Small intestine (tissue), 7 donors: Measurements from ENCODE around the gene CCSER1. TPM values are rescaled to one million over a fixed set of nuclear protein-coding genes. Genes with fewer than 3 reads are reported as not detected.
A peak's percentile ranks its signal among the peaks of the same experiment; 100 is the strongest.

Source experiments
- DNase-seq, 2 donors: peaks; one replicate each; pipeline versions ENCODE4 v3.0.0 to v3.0.0-alpha.2; 2013
- FAIRE-seq: peaks from 2 replicates; lab custom pipeline; 2012; peaks lifted over from hg19 to GRCh38; lab: Jason Lieb, UNC
- H3K27ac ChIP-seq, 3 donors: one replicate each; pipeline ENCODE4 v1.5.1; 2013; ENCODE audit warnings: low read length in 2 of 3, mild to moderate bottlenecking in 2 of 3, control low read depth in 1 of 3, inconsistent platforms in 1 of 3, low read depth in 1 of 3, moderate library complexity in 1 of 3
- H3K27me3 ChIP-seq, 3 donors: one replicate each; pipeline ENCODE4 v1.6.1; 2013; ENCODE audit warnings: low read length in 3 of 3, inconsistent platforms in 1 of 3; ENCODE audit not compliant: control insufficient read depth in 3 of 3, insufficient read depth in 3 of 3
- H3K36me3 ChIP-seq, 3 donors: one replicate each; pipeline ENCODE4 v1.6.1; 2013; ENCODE audit warnings: low read length in 3 of 3, inconsistent platforms in 1 of 3, low read depth in 1 of 3, mild to moderate bottlenecking in 1 of 3, moderate library complexity in 1 of 3; ENCODE audit not compliant: control insufficient read depth in 3 of 3, insufficient read depth in 2 of 3
- H3K4me1 ChIP-seq, 3 donors: one replicate each; pipeline ENCODE4 v1.6.1; 2013; ENCODE audit warnings: low read length in 2 of 3, inconsistent platforms in 1 of 3, low read depth in 1 of 3, mild to moderate bottlenecking in 1 of 3, moderate library complexity in 1 of 3; ENCODE audit not compliant: control insufficient read depth in 3 of 3, insufficient read depth in 2 of 3
- H3K4me3 ChIP-seq, 3 donors: one replicate each; pipeline ENCODE4 v1.5.1; 2013; ENCODE audit warnings: low read length in 3 of 3, control low read depth in 1 of 3, inconsistent platforms in 1 of 3, low read depth in 1 of 3, mild to moderate bottlenecking in 1 of 3, moderate library complexity in 1 of 3
- H3K9me3 ChIP-seq, 2 donors: one replicate each; pipeline ENCODE4 v1.6.1; 2013; ENCODE audit warnings: low read depth in 1 of 2, low read length in 1 of 2; ENCODE audit not compliant: control insufficient read depth in 2 of 2, insufficient read depth in 1 of 2
- WGBS, 3 donors: extraction: QIAGEN DNeasy Blood & Tissue Kit; methylation state at CpG; one replicate each; pipeline ENCODE4 v1.1.7; 2013; 5-methylcytosine and 5-hydroxymethylcytosine counted together
- polyA plus RNA-seq, 4 donors: library from polyadenylated mRNA; stranded (reverse) in 3 of 4; unstranded in 1 of 4; fragments of 200-250 nt in 3 of 4; fragments of 120-200 nt in 1 of 4; gene quantifications; one replicate each; pipeline versions ENCODE4 v1.2.1 to v1.2.3, GENCODE V29; 2013
- donor health status: healthy with polysubstance abuse.
- donor health status: control.
- donor health status: control.
- donor health status: Bipolar disorder and iron deficiency.
- donor health status: healthy.

CCSER1 gene
- polyA plus RNA-seq, 4 donors, result 3.5 to 8.7 (median 5.7) TPM

GRCh38 chr4:90163872-90164271, 36.7 kb downstream of the CCSER1 start:
- Histone ChIP-seq H3K9me3 (no peaks in the 10 kb centered on the region), H3K27me3 (no peaks in the 10 kb centered on the region), H3K36me3 (no peaks in the 10 kb centered on the region), H3K27ac (no peak overlapping the region), H3K4me3 (no peak overlapping the region), H3K4me1 (no peaks in the 10 kb centered on the region)
- no peak for FAIRE-seq
- no peak for DNase-seq
- WGBS, 3 donors, result 56 to 89% (median 79%) methylated on average over 1 of the region's 1 CpG

GRCh38 chr4:90165883-90166282, 38.7 kb downstream of the CCSER1 start:
- no peaks in the 10 kb centered on the region for H3K27me3 ChIP-seq
- DNase-seq (no peak), FAIRE-seq (no peak)
- 73 to 79% (median 75%) methylated on average over 5 of the region's 5 CpGs for WGBS, 3 donors
- H3K4me3 ChIP-seq, result no peak overlapping the region
- no peak overlapping the region for H3K27ac ChIP-seq
- H3K9me3 ChIP-seq, result no peaks in the 10 kb centered on the region
- H3K4me1 ChIP-seq, result no peaks in the 10 kb centered on the region
- no peaks in the 10 kb centered on the region for H3K36me3 ChIP-seq

- Histone ChIP-seq H3K4me1 (no peaks in the 10 kb centered on the region), H3K9me3 (no peaks in the 10 kb centered on the region), H3K36me3 (no peaks in the 10 kb centered on the region), H3K4me3 (no peak overlapping the region), H3K27ac (no peak overlapping the region), H3K27me3 (no peaks in the 10 kb centered on the region)
- 68 to 88% (median 88%) methylated on average over 2 of the region's 2 CpGs for WGBS, 3 donors
- DNase-seq (no peak), FAIRE-seq (no peak)
Observed at GRCh38 chr4:90171491-90171890, 44.3 kb downstream of the CCSER1 start.

- H3K4me3 ChIP-seq, result no peak overlapping the region
- no peak overlapping the region for H3K27ac ChIP-seq
- 71 to 79% (median 77%) methylated on average over 3 of the region's 3 CpGs for WGBS, 3 donors
- FAIRE-seq (no peak), DNase-seq (peak in 1 of 2 donors; percentile 29)
- no peaks in the 10 kb centered on the region for H3K9me3 ChIP-seq
- no peaks in the 10 kb centered on the region for H3K4me1 ChIP-seq
- no peaks in the 10 kb centered on the region for H3K27me3 ChIP-seq
- H3K36me3 ChIP-seq, result no peaks in the 10 kb centered on the region
Observed at GRCh38 chr4:90174621-90175023, 47.4 kb downstream of the CCSER1 start.

- no peaks in the 10 kb centered on the region for H3K27me3 ChIP-seq
- no peak overlapping the region for H3K4me3 ChIP-seq
- no peaks in the 10 kb centered on the region for H3K36me3 ChIP-seq
- DNase-seq (peak; percentile 66 to 71), FAIRE-seq (no peak)
- 78 to 86% (median 84%) methylated on average over 1 of the region's 1 CpG for WGBS, 3 donors
- H3K27ac ChIP-seq, result no peak overlapping the region
- peaks cover 0 to 8% (median 5%) of the 10 kb centered on the region in 3 donors for H3K4me1 ChIP-seq
- H3K9me3 ChIP-seq, result no peaks in the 10 kb centered on the region
Observed at GRCh38 chr4:90181644-90182043, 54.5 kb downstream of the CCSER1 start.

- 15 to 45% (median 21%) methylated on average over 3 of the region's 3 CpGs for WGBS, 3 donors
- no peak for FAIRE-seq
- Histone ChIP-seq H3K36me3 (no peaks in the 10 kb centered on the region), H3K4me3 (no peak overlapping the region), H3K4me1 (peaks cover 0 to 8% (median 5%) of the 10 kb centered on the region in 3 donors), H3K9me3 (no peaks in the 10 kb centered on the region), H3K27ac (no peak overlapping the region), H3K27me3 (no peaks in the 10 kb centered on the region)
- DNase-seq, result peak; percentile 56 to 88
Observed at GRCh38 chr4:90183254-90183653, 56.1 kb downstream of the CCSER1 start.

GRCh38 chr4:90184560-90184959, 57.4 kb downstream of the CCSER1 start:
- Histone ChIP-seq H3K36me3 (no peaks in the 10 kb centered on the region), H3K9me3 (no peaks in the 10 kb centered on the region), H3K27ac (no peak overlapping the region), H3K4me3 (no peak overlapping the region), H3K4me1 (peaks cover 0 to 8% (median 5%) of the 10 kb centered on the region in 3 donors), H3K27me3 (no peaks in the 10 kb centered on the region)
- WGBS, 3 donors, result 66 to 87% (median 82%) methylated on average over 1 of the region's 1 CpG
- DNase-seq, result peak in 1 of 2 donors; percentile 25
- no peak for FAIRE-seq

- Histone ChIP-seq H3K4me3 (no peak overlapping the region), H3K27ac (no peak overlapping the region), H3K4me1 (peaks cover 0 to 8% (median 5%) of the 10 kb centered on the region in 3 donors), H3K36me3 (no peaks in the 10 kb centered on the region), H3K27me3 (no peaks in the 10 kb centered on the region), H3K9me3 (no peaks in the 10 kb centered on the region)
- FAIRE-seq, result no peak
- WGBS, 3 donors, result 82 to 88% (median 85%) methylated on average over 1 of the region's 1 CpG
- no peak for DNase-seq
Observed at GRCh38 chr4:90185416-90185815, 58.2 kb downstream of the CCSER1 start.

- no peak overlapping the region for H3K4me3 ChIP-seq
- FAIRE-seq (no peak), DNase-seq (peak in 1 of 2 donors; percentile 72)
- H3K4me1 ChIP-seq, result peaks cover 0 to 7% (median 5%) of the 10 kb centered on the region in 3 donors
- H3K27me3 ChIP-seq, result no peaks in the 10 kb centered on the region
- H3K27ac ChIP-seq, result no peak overlapping the region
- H3K36me3 ChIP-seq, result no peaks in the 10 kb centered on the region
- 13 to 45% (median 20%) methylated on average over 1 of the region's 1 CpG for WGBS, 3 donors
- H3K9me3 ChIP-seq, result no peaks in the 10 kb centered on the region
Observed at GRCh38 chr4:90186229-90186628, 59.0 kb downstream of the CCSER1 start.
